Measurements from ENCODE around the gene CEP152.

Gene CEP152

DNA sequence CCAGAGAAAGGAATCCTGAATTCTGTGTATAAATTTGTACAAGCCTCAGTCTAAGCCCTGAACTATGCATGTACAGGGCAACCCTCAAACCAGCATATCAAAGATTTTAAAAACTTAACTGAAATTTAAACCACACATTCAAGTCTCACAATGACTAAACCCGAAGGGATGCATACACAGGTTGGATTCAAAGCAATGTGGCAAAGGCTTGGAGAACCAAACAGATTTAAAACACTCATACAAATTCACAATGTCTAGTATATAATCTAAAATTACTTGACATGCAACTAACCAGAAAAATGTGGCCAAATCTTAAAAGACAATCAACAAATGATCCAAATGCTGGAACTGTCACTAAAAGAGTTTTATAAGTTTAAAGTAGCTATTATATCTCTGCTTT, 36.4 kb downstream of the CEP152 start:
- H3K27ac ChIP-seq (replicated peaks) = no peak overlapping the region
- no peak for TF ChIP-seq POLR2AphosphoS5 (IDR thresholded peaks at IDR 0.05; ENCODE audit: low read depth)
- TF ChIP-seq, protein P1, sequence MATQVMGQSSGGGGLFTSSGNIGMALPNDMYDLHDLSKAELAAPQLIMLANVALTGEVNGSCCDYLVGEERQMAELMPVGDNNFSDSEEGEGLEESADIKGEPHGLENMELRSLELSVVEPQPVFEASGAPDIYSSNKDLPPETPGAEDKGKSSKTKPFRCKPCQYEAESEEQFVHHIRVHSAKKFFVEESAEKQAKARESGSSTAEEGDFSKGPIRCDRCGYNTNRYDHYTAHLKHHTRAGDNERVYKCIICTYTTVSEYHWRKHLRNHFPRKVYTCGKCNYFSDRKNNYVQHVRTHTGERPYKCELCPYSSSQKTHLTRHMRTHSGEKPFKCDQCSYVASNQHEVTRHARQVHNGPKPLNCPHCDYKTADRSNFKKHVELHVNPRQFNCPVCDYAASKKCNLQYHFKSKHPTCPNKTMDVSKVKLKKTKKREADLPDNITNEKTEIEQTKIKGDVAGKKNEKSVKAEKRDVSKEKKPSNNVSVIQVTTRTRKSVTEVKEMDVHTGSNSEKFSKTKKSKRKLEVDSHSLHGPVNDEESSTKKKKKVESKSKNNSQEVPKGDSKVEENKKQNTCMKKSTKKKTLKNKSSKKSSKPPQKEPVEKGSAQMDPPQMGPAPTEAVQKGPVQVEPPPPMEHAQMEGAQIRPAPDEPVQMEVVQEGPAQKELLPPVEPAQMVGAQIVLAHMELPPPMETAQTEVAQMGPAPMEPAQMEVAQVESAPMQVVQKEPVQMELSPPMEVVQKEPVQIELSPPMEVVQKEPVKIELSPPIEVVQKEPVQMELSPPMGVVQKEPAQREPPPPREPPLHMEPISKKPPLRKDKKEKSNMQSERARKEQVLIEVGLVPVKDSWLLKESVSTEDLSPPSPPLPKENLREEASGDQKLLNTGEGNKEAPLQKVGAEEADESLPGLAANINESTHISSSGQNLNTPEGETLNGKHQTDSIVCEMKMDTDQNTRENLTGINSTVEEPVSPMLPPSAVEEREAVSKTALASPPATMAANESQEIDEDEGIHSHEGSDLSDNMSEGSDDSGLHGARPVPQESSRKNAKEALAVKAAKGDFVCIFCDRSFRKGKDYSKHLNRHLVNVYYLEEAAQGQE (IDR thresholded peaks at IDR 0.05; ENCODE audit: insufficient replicate concordance, low read depth) = no peak
- TF ChIP-seq GABPA (IDR thresholded peaks at IDR 0.05; ENCODE audit: low read depth) = no peak
- no peak for TF ChIP-seq SPI1 (IDR thresholded peaks at IDR 0.05; ENCODE audit: borderline replicate concordance, low read depth)
- TF ChIP-seq, protein P2, sequence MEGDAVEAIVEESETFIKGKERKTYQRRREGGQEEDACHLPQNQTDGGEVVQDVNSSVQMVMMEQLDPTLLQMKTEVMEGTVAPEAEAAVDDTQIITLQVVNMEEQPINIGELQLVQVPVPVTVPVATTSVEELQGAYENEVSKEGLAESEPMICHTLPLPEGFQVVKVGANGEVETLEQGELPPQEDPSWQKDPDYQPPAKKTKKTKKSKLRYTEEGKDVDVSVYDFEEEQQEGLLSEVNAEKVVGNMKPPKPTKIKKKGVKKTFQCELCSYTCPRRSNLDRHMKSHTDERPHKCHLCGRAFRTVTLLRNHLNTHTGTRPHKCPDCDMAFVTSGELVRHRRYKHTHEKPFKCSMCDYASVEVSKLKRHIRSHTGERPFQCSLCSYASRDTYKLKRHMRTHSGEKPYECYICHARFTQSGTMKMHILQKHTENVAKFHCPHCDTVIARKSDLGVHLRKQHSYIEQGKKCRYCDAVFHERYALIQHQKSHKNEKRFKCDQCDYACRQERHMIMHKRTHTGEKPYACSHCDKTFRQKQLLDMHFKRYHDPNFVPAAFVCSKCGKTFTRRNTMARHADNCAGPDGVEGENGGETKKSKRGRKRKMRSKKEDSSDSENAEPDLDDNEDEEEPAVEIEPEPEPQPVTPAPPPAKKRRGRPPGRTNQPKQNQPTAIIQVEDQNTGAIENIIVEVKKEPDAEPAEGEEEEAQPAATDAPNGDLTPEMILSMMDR (IDR thresholded peaks at IDR 0.05; ENCODE audit: insufficient read depth, low read length) = no peak
- DNase-seq (ENCODE audit: low read depth in 1 of 2, low spot score in 1 of 2) = no peak

DNA sequence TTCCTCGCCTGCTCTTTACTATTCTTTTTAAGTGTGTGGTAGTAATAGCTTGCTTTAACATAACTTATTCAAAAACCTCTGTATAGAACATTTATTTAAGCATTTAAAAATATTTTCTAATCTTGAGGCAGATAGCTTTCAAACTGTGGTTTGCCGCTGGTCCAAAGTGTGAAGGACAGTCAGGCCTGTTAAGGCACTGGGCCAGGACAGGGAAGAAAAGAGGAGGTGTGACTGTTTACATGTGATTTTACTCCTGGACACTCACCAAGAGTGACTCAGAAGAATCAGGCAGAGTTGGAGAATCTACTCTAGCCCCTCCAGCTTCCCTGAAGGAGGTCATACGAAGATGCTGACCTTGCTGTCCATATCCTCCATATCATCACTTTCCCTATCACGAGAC, 44.7 kb downstream of the CEP152 start:
- Histone ChIP-seq H3K27me3 (ENCODE audit: insufficient read depth, poor library complexity, severe bottlenecking) (no peaks in the 10 kb centered on the region), H3K27ac (replicated peaks) (no peak overlapping the region), H3K4me3 (replicated peaks; ENCODE audit: insufficient read depth, low read length) (no peak overlapping the region)
- no peak for TF ChIP-seq SPI1 (IDR thresholded peaks at IDR 0.05; ENCODE audit: borderline replicate concordance, low read depth)
- TF ChIP-seq, protein P2 (IDR thresholded peaks at IDR 0.05; ENCODE audit: insufficient read depth, low read length) = no peak
- TF ChIP-seq, protein P1 (IDR thresholded peaks at IDR 0.05; ENCODE audit: insufficient replicate concordance, low read depth) = no peak
- no peak for DNase-seq (ENCODE audit: low read depth in 1 of 2, low spot score in 1 of 2)

More for the DNA sequence above, 36.4 kb downstream of the CEP152 start:
- no peaks in the 10 kb centered on the region for H3K27me3 ChIP-seq (ENCODE audit: insufficient read depth, poor library complexity, severe bottlenecking)
- H3K4me3 ChIP-seq (replicated peaks; ENCODE audit: insufficient read depth, low read length) = no peak overlapping the region

DNA sequence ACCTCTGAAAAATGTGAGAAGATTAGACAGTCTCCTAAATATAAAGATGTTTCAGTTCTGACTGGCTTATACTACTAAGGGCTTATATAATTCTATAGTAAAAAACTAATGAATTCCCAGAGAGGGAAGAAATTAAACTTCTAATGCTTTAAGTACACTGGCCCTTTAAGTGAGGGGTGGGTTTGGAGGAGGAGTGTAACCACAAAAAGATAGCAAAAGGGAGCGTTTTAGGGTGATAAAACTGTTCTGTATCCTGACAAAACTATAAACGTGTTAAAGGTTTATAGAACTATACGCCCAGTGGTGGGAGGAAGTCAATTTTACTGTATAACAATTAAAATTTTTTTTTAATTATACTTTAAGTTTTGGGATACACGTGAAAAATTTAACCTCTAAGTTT, 45.8 kb downstream of the CEP152 start:
- Histone ChIP-seq H3K27ac (replicated peaks) (no peak overlapping the region), H3K4me3 (replicated peaks; ENCODE audit: insufficient read depth, low read length) (no peak overlapping the region), H3K27me3 (ENCODE audit: insufficient read depth, poor library complexity, severe bottlenecking) (no peaks in the 10 kb centered on the region)
- TF ChIP-seq SPI1 (IDR thresholded peaks at IDR 0.05; ENCODE audit: borderline replicate concordance, low read depth) = no peak
- no peak for TF ChIP-seq GABPA (IDR thresholded peaks at IDR 0.05; ENCODE audit: low read depth)
- TF ChIP-seq, protein P1 (IDR thresholded peaks at IDR 0.05; ENCODE audit: insufficient replicate concordance, low read depth) = no peak
- no peak for TF ChIP-seq POLR2AphosphoS5 (IDR thresholded peaks at IDR 0.05; ENCODE audit: low read depth)
- TF ChIP-seq, protein P2 (IDR thresholded peaks at IDR 0.05; ENCODE audit: insufficient read depth, low read length) = no peak
- DNase-seq (ENCODE audit: low read depth in 1 of 2, low spot score in 1 of 2) = no peak
